ENCODE results near the gene GRM3. TPM values are rescaled to one million over a fixed set of nuclear protein-coding genes. Genes with fewer than 3 reads are reported as not detected.
A peak's percentile ranks its signal among the peaks of the same experiment; 100 is the strongest.

GRM3 gene
- total and polyA plus RNA-seq, 2 of the 13 experiments (the other 11 are each of a cell fraction or from before 2014, with no cell fraction given), result not detected

- ATAC-seq, result peak; percentile 57
- 50% methylated on average over 1 of the region's 1 CpG for WGBS (ENCODE audit: low lambda C conversion rate)
- intact Hi-C loops (cut with micrococcal nuclease; ENCODE audit: unreplicated experiment), result loop anchor here (5.0 kb wide), 1 partner anchor 326 kb away; no protein-coding TSS in a partner anchor
- POLR2A ChIA-PET, result no interaction called here
- Histone ChIP-seq H3K27me3 (ENCODE audit: control insufficient read depth in 1 of 2, insufficient read depth in 2 of 2, low read length in 2 of 2) (no peaks in the 10 kb centered on the region), H3K4me3 (replicated peaks in 1 of 3; ENCODE audit: insufficient read depth in 1 of 3, low read depth in 2 of 3, low read length in 3 of 3) (no peak overlapping the region), H3K4me1 (ENCODE audit: insufficient read depth, low read length) (no peaks in the 10 kb centered on the region), H3K9ac (ENCODE audit: insufficient read depth, low read depth, low read length) (no peak overlapping the region), H3K4me2 (ENCODE audit: low read depth, low read length) (no peak overlapping the region), H4K20me1 (ENCODE audit: insufficient read depth, low read length) (no peaks in the 10 kb centered on the region), H3K27ac (ENCODE audit: extremely low read length, insufficient read depth, low read length) (no peak overlapping the region), H2AFZ (ENCODE audit: low read length) (no peak overlapping the region), H3K9me3 (ENCODE audit: low read length) (no peaks in the 10 kb centered on the region), H3K79me2 (ENCODE audit: insufficient read depth, low read length) (no peaks in the 10 kb centered on the region), H3K36me3 (replicated peaks in 1 of 2; ENCODE audit: control insufficient read depth in 1 of 2, insufficient read depth in 2 of 2, low read length in 2 of 2) (peaks cover 0 to 1% of the 10 kb centered on the region in 2 experiments; a peak in 1 of 5 replicates)
- no TSS peak for BruUV-seq (replicated peaks)
- CTCF ChIA-PET (ENCODE audit: low intra/inter-chr PET ratio, low total read pairs), result no interaction called here
- DNase-seq (ENCODE audit: low spot score), result peak; percentile 3
- FAIRE-seq, result peak; percentile 43
- in situ Hi-C loops (cut with HindIII; ENCODE audit: extremely low pct_ligation_motif_present, low pct_unique_long_range_greater_than_20kb), result loop anchor here (25.0 kb wide), 1 partner anchor 1024 kb away; no protein-coding TSS in a partner anchor
- TF ChIP-seq MAFK (conservative IDR thresholded peaks at IDR 0.05 in 1 of 2, IDR thresholded peaks at IDR 0.05 in 1 of 2; ENCODE audit: low read length in 2 of 2) (no peak), ZBTB26 (CRISPR knock-in tag; IDR thresholded peaks at IDR 0.05; ENCODE audit: borderline replicate concordance) (no peak), KAT7 (CRISPR knock-in tag; IDR thresholded peaks at IDR 0.05; ENCODE audit: borderline replicate concordance) (no peak), ZNF513 (CRISPR knock-in tag; conservative IDR thresholded peaks at IDR 0.05) (no peak), ZNF83 (CRISPR knock-in tag; IDR thresholded peaks at IDR 0.05; ENCODE audit: borderline replicate concordance) (no peak), ZNF761 (CRISPR knock-in tag; conservative IDR thresholded peaks at IDR 0.05) (no peak), RNF219 (CRISPR knock-in tag; IDR thresholded peaks at IDR 0.05) (no peak), ZNF510 (CRISPR knock-in tag; IDR thresholded peaks at IDR 0.05; ENCODE audit: low read depth) (no peak), ZNF704 (CRISPR knock-in tag; IDR thresholded peaks at IDR 0.05; ENCODE audit: borderline replicate concordance) (no peak), TAF15 (IDR thresholded peaks at IDR 0.05; ENCODE audit: low read depth, low read length, poor library complexity, severe bottlenecking) (no peak), YY1 (IDR thresholded peaks at IDR 0.05; ENCODE audit: insufficient read depth, insufficient replicate concordance, low read depth, low read length) (no peak), PBX2 (CRISPR knock-in tag; IDR thresholded peaks at IDR 0.05) (no peak), ZNF17 (CRISPR knock-in tag; IDR thresholded peaks at IDR 0.05) (no peak), BRF2 (CRISPR knock-in tag; IDR thresholded peaks at IDR 0.05) (no peak), ZNF749 (CRISPR knock-in tag; IDR thresholded peaks at IDR 0.05; ENCODE audit: borderline replicate concordance) (no peak)
These were observed 267.9 kb downstream of the GRM3 start for GRCh38 chr7:86911659-86912058.

Measured in HepG2 (cell line).